Breast epithelium (tissue), 4 donors: ENCODE data around the gene INTS1. TPM values are rescaled to one million over a fixed set of nuclear protein-coding genes. Genes with fewer than 3 reads are reported as not detected.

Experiments
- DNase-seq, 2 donors: peaks; one replicate each; pipeline ENCODE4 v3.0.0-alpha.2; 2019; ENCODE audit warnings: low spot score in 2 of 2
- H3K27ac ChIP-seq, 2 donors: fragments of 200-600 bp; sonication (generic) in 1 of 2; one replicate each; pipeline ENCODE4 v1.5.1; 2016 to 2019; ENCODE audit warnings: mild to moderate bottlenecking in 1 of 2
- H3K27me3 ChIP-seq, 2 donors: fragments of 200-600 bp; sonication (generic) in 1 of 2; one replicate each; pipeline versions ENCODE4 v1.5.1 to v1.6.0; 2017 to 2019; ENCODE audit warnings: control low read depth in 1 of 2, mild to moderate bottlenecking in 1 of 2
- H3K36me3 ChIP-seq: fragments of 200-600 bp; one replicate; pipeline ENCODE4 v1.5.1; 2019
- H3K4me1 ChIP-seq, 2 donors: fragments of 200-600 bp; sonication (generic); one replicate each; pipeline ENCODE4 v1.5.1; 2016 to 2019; ENCODE audit warnings: control low read depth in 1 of 2
- H3K4me3 ChIP-seq, 3 donors: fragments of 200-600 bp; sonication (generic); 1 replicate in 2 of 3; 2 replicates in 1 of 3; pipeline ENCODE4 v1.5.1; 2016 to 2019; ENCODE audit warnings: mild to moderate bottlenecking in 3 of 3, moderate library complexity in 2 of 3
- H3K9me3 ChIP-seq, 2 donors: fragments of 200-600 bp; sonication (generic) in 1 of 2; one replicate each; pipeline ENCODE4 v1.5.1; 2016 to 2019; ENCODE audit warnings: control low read depth in 1 of 2
- CTCF ChIP-seq, 3 donors: fragments of 450-650 bp; IDR thresholded peaks; one replicate each; pipeline ENCODE4 v1.5.1; 2016 to 2017; ENCODE audit warnings: antibody characterized with exemption in 3 of 3, mild to moderate bottlenecking in 3 of 3, moderate library complexity in 3 of 3
- POLR2A ChIP-seq: fragments of 450-650 bp; IDR thresholded peaks from one replicate; pipeline ENCODE4 v1.6.1; 2016; ENCODE audit warnings: antibody characterized with exemption, mild to moderate bottlenecking, moderate library complexity
- POLR2AphosphoS5 ChIP-seq, 3 donors: sonication (generic); formaldehyde crosslinking; IDR thresholded peaks; one replicate each; pipeline ENCODE4 v1.6.1; 2017; ENCODE audit warnings: antibody characterized with exemption in 3 of 3
- intact Hi-C: fragments of 100-400 bp; cut with DNase I; formaldehyde crosslinking; loops from one replicate; pipeline ENCODE4 v1.15.1; 2023; ENCODE audit warnings: low total_unique reads
- total RNA-seq, 3 donors: library from RNA; depleted of rRNA; stranded (reverse); fragments of >200 nt; gene quantifications; one replicate each; pipeline ENCODE4 v1.1.0, GENCODE V29; 2016

The INTS1 gene
- total RNA-seq, 3 donors from 2014 or later = 27.5 to 32.1 (median 27.7) TPM

- Histone ChIP-seq H3K4me1 (no peaks in the 10 kb centered on the region), H3K36me3 (peaks cover 29% of the 10 kb centered on the region), H3K27me3 (no peaks in the 10 kb centered on the region), H3K27ac (no peak overlapping the region), H3K9me3 (no peaks in the 10 kb centered on the region), H3K4me3 (no peak overlapping the region)
- no peak for DNase-seq
- intact Hi-C loops = no loop called here
- TF ChIP-seq CTCF (IDR thresholded peaks at IDR 0.05) (no peak), POLR2A (no peak), POLR2AphosphoS5 (IDR thresholded peaks at IDR 0.05) (no peak)
Measured at GRCh38 chr7:1492221-1492620, 12.0 kb downstream of the INTS1 start.

GRCh38 chr7:1490837-1491236 lies 13.4 kb downstream of the INTS1 start:
- TF ChIP-seq CTCF (IDR thresholded peaks at IDR 0.05) = no peak
- no peak for TF ChIP-seq POLR2A
- TF ChIP-seq POLR2AphosphoS5 (IDR thresholded peaks at IDR 0.05) = no peak
- Histone ChIP-seq H3K36me3 (peaks cover 26% of the 10 kb centered on the region), H3K9me3 (no peaks in the 10 kb centered on the region), H3K27ac (no peak overlapping the region), H3K4me1 (no peaks in the 10 kb centered on the region), H3K27me3 (no peaks in the 10 kb centered on the region), H3K4me3 (no peak overlapping the region)
- DNase-seq = no peak
- intact Hi-C loops = no loop called here

GRCh38 chr7:1489336-1489735 lies 14.9 kb downstream of the INTS1 start:
- no peak overlapping the region for H3K4me3 ChIP-seq
- H3K4me1 ChIP-seq = no peaks in the 10 kb centered on the region
- no peaks in the 10 kb centered on the region for H3K27me3 ChIP-seq
- DNase-seq = no peak
- peaks cover 17% of the 10 kb centered on the region for H3K36me3 ChIP-seq
- H3K9me3 ChIP-seq = no peaks in the 10 kb centered on the region
- H3K27ac ChIP-seq = no peak overlapping the region
- TF ChIP-seq POLR2AphosphoS5 (IDR thresholded peaks at IDR 0.05) (no peak), CTCF (IDR thresholded peaks at IDR 0.05) (no peak), POLR2A (no peak)
- intact Hi-C loops = no loop called here

- no peak for DNase-seq
- H3K27me3 ChIP-seq = no peaks in the 10 kb centered on the region
- H3K9me3 ChIP-seq = no peaks in the 10 kb centered on the region
- H3K4me3 ChIP-seq = no peak overlapping the region
- H3K36me3 ChIP-seq = peaks cover 17% of the 10 kb centered on the region
- no peaks in the 10 kb centered on the region for H3K4me1 ChIP-seq
- intact Hi-C loops = no loop called here
- no peak overlapping the region for H3K27ac ChIP-seq
- TF ChIP-seq POLR2AphosphoS5 (IDR thresholded peaks at IDR 0.05) (no peak), CTCF (IDR thresholded peaks at IDR 0.05) (no peak), POLR2A (no peak)
Measured at GRCh38 chr7:1488016-1488415, 16.2 kb downstream of the INTS1 start.

- no peaks in the 10 kb centered on the region for H3K27me3 ChIP-seq
- H3K9me3 ChIP-seq = no peaks in the 10 kb centered on the region
- peaks cover 17% of the 10 kb centered on the region for H3K36me3 ChIP-seq
- no peak overlapping the region for H3K4me3 ChIP-seq
- no peak for TF ChIP-seq CTCF (IDR thresholded peaks at IDR 0.05)
- TF ChIP-seq POLR2AphosphoS5 (IDR thresholded peaks at IDR 0.05) = no peak
- no peak for TF ChIP-seq POLR2A
- DNase-seq = no peak
- intact Hi-C loops = no loop called here
- H3K4me1 ChIP-seq = no peaks in the 10 kb centered on the region
- H3K27ac ChIP-seq = no peak overlapping the region
Measured at GRCh38 chr7:1487466-1487865, 16.7 kb downstream of the INTS1 start.
